GM19099 (cell line): ENCODE data around the gene ARID5B.
A peak's percentile ranks its signal among the peaks of the same experiment; 100 is the strongest.

Experiments
- POLR2A ChIP-seq: IDR thresholded peaks from 3 replicates; pipeline ENCODE4 v1.6.1; 2011; ENCODE audit warnings: low read depth; ENCODE audit not compliant: insufficient read length; ENCODE audit errors: extremely low read depth

The ARID5B gene

DNA sequence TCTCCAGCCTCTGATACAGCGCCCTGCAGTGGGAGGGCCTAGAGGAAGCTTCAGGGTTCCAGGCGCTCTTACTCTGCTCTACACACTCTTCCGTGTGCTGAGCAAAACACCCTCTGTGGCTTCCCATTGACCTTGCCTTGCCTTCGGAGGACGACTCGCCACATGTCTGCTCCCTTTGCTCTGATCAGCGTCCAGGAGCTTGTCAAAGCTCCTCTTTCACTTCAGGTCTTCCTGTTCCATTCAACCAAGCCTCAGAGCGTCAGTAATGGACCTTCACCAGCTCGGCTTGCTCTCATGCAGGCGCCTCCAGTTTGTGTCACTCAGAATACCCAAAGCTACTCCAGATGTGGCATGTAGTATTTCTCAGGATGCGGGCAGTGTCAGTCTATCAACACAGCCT lies 173.9 kb downstream of the ARID5B start:
- TF ChIP-seq POLR2A, result no peak

DNA sequence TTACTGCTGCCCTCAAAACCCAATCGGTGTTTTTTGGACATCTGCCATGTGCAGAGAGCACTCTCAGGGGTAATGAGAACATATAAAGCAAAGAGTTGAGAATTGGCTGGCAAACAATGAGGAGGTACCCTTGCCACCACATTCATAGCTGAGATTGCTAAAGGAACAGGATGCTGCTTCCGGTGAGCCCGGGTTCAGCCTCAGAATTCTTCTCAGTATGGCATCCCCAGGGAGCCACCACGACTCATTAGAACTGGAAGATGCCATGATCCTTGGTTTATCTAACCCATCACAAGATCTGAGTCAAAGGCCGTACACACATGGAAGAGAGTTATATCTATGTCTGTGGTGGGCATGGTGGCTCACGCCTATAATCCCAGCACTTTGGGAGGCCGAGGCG lies 174.4 kb downstream of the ARID5B start:
- TF ChIP-seq POLR2A, result no peak

DNA sequence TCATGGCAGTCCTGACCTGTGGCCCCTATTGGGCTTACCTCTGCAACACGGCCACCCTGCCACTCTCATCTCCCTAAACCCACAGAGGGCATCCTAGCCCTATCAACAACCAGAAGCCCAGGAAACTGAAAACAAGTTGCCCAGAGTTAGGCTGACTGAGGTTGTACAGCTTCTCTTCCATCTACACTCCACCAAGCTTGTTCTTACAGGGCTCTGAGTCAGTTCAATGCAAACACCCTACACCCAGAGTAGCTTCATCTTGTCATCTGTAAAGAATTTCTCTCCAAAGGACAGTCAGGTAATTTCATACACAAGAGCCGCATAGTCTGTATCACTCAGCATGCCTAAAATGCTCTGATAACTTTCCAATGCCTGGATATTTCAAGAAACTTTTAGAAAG lies 175.4 kb downstream of the ARID5B start:
- TF ChIP-seq POLR2A, result no peak

DNA sequence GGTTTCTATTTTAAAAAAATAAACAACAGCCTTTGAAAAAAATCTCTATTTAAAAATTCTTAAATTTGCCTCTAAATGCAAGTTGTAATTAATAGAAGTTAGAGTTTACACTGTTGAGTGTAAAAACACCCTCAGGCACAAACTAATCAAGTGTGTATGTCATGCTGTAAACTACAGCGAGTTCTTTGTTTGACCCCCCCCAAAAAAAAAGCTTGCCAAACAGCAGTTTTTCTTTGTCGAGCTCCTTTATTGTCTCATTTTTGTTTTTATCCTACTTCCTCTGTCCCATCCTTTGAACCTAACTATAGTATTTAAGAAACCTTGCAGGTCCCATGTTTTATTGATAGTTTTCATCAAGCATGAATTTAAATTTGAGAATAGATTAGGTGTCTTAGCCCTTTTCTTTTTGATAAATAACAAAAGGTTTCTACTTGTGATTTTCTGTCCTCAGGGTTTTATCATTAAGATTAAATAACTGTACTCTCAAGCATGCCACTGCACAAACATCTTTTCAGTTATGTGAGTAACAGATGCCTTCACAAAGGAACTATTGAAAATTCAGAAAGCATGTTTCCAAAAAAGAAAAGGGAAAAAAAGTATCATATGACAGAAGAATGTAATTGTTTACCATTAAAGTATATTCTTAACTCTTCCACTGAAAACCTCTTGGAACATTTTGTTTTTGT lies 176.0 kb downstream of the ARID5B start:
- TF ChIP-seq POLR2A, result no peak

DNA sequence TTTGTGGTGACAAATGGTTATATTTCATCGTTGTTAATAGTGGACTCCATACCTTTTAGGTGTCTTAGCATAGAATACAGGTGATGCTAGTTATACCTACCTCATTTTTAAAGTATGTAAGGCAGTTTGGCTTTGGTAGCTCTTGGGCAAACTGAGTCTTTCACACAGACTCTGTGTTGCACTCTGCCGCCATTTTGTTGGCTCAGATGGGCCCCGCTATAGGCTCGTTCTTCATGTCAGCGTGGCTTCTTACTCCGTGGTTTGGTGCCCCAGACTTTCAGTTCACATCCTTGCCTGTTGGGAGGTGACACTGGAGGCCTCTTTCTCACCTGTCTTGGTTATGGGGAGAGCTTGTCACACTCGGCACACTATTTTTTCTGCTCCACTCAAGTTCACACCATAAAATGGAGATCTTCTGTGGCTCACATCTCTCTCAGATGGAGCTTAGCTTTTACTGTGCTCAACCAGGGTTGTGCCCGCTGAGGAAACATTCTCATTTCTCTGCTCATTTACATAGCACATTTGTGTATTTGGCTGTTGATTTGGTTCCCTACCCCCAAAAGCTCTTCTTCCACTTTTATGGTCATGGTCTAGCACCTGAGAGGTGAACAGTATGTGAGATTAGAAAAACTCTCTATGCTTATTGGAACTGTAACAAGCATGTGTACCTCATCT lies 178.5 kb downstream of the ARID5B start:
- TF ChIP-seq POLR2A, result peak; percentile 37

DNA sequence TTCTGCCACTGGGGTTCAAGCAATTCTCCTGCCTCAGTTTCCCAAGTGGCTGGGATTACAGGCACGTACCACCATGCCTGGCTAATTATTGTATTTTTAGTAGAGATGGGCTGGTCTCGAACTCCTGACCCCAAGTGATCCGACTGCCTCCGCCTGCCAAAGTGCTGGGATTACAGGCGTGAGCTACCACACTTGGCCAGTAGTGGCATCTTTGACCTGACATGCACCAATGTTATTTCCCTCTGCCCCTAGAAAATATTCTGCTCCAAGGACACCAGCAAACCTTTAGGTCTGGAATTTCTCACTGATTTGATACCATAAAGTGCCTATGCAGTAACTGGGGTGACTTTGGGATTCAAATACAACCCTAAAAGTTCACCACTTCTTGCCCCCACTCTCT lies 179.4 kb downstream of the ARID5B start:
- TF ChIP-seq POLR2A, result no peak

DNA sequence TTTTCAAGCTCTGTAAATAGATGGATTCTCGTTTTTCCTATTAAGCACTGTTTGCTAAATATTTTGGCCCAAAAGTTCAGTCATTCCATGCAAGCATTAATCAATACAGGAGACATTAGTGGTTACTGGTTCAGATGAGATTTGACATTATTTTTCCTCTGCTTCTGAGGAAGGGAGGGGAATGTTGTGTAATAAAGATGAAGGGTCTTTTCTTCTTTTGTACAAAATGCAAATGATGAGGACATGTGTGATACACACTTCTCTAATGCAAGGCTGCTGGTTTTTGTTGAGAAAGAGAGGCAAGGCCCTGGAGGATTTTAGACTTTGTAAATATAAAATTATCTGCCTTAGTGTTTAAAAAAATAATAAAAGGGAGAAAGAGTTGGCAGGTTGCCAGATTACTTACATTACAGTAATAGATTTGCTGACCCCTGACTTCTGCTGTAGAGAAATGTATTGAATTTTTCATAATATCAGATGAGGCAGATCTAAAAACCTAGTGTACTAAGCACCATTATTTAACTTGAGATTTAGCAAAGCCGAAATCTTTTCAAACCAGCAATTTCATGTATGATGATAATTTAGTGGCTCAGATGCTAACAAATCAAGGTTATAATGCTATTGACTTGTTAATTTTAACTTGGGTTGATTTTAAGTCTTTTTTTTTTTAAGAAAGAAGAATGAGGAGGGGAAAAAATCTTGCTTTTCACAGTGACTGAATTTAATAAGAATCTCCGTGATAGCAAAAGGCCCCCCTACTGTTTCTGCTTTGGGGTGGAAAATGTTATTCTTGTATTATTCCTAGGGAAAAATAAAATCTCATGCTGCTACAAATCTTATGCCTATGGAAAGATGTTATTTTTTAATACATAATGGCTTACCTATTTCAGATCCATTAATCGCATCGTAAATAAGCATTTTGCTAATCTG lies 180.1 kb downstream of the ARID5B start:
- TF ChIP-seq POLR2A, result no peak

DNA sequence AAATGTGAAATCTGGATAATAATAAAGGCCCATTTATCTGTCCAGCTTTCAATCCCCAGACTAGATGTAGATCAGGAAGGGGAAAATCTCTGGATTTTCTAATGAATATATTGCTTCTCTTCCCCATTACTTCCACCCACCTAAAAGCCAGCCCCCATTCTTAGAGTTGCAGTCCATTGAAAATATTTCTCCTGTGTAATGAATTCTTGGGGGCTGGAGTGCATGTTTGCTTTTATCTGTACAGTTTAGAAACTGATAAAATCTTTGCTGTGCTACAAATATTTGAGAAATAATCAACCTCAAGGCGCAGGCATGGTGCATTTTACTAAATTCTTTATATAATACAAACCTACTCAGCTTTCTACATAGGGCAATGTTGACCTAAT lies 180.8 kb downstream of the ARID5B start:
- no peak for TF ChIP-seq POLR2A

DNA sequence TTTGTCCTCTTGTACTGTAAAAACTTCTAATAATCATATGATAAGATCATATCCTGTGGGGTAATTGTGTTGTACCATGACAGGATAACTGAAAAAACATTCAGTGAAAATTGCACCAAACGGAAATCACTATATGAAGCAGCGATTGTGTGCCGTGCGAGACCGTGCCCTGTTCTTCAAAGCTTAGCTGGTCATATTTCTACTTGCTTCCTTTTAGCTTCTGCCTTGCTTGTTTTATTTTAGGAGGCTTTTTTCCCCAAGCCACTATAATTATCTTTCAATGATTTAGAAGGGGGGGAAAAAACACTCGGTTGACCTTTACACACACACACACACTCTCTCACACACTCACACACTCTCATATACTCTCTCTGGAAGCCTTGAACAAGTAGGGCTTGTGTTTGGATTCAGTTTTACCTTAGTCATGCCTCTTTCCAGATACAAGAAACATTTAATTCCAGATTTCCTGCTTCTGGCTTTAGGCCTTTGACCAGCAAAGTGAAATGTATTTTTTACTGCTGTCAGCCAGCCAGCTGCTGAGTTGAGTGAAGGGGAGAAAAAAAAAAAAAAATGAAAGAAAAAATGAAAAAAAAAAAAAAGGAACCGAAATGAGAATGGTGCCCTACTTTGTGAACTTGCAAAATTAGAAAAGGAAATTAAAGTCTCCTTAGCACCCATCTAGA lies 181.4 kb downstream of the ARID5B start:
- no peak for TF ChIP-seq POLR2A

DNA sequence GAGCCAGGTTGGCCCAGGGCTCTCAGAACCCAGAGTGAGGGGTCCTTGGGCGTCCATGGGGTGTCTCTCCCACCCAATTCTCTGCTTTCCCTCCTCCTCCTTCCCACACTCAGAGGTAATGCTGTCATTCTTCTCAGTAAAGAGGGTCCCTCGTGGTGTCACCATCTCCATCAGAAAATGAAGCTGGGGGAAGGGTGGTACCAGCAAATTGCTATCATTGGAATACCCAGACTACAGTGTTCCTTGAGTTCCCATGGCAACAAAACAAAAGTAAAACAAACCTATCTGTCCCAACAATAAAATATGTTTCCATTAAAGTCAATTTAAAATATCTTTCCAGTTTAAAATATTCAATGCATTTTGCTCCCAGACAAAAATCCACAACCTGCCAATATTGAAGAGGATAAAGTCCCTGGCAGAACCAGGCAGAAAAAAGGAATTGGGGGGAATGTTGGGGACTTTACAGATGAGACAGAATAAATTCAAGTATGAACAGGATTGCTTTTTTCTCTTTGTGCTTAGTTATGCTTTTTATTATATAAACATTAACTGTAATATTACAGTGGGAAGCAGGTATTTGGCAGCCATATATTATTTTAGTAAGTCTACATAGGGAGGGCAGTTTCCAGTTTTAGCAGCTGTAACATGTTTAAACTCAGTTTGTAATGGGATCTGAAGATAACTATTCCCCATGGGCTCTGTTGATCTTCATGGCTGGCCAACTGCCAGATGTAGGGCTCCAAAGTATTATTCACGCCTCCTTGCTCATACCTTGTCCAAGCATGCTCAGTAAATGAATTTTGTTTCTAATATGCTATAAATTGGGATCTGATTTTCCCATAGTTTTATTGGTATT lies 182.1 kb downstream of the ARID5B start:
- no peak for TF ChIP-seq POLR2A

DNA sequence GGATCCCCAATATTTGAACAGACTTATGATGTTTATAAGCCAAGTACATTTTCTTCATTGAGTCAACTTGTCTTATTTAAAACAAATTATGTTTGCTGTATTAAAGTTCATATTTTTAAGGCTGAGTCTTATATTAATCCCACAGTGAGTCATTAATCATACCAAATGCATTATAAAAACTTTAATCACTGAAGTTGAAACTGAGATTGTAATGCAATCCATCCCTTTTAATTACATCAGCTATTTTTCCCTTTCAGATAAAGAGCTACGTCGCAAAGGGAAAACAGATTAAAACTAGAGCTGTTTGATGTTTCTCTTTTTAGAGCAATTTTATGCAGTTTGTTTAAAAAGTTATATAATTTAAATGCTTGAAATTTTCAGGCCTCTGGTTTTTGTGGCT lies 183.0 kb downstream of the ARID5B start:
- no peak for TF ChIP-seq POLR2A

DNA sequence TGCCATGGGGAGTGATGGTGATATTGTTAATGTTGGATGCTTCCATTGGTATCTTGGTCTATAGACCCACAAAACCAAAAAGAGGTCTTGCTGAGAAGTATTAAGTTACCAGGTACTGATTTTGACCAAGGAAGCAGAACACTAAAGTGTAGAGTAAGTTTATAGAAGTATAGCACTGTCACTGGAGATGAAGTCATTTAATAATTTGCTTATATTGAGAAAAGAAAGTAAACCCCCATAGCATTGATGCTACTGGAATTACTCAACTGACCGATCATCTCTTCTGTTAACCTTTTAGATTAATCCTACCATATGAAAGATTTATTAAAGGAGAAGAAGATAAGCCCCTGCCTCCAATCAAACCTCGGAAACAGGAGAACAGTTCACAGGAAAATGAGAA lies 183.9 kb downstream of the ARID5B start:
- TF ChIP-seq POLR2A, result no peak

DNA sequence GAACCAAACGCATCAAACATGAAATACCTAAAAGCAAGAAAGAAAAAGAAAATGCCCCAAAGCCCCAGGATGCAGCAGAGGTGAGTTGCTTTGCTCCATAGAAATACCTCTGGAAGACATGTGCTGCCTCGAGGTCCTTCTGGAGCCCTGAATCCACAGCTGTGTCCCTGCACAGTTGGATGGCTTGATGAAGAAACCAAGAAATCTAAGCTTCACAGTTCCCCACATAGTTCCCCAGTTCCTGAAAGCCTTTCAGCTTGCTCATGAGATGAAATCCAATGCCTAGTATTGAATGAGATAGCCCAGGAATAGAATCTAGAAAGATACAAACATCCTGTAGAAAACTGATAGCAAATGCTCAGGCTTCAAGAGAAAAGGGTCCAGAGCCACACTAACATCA lies 184.3 kb downstream of the ARID5B start:
- no peak for TF ChIP-seq POLR2A

DNA sequence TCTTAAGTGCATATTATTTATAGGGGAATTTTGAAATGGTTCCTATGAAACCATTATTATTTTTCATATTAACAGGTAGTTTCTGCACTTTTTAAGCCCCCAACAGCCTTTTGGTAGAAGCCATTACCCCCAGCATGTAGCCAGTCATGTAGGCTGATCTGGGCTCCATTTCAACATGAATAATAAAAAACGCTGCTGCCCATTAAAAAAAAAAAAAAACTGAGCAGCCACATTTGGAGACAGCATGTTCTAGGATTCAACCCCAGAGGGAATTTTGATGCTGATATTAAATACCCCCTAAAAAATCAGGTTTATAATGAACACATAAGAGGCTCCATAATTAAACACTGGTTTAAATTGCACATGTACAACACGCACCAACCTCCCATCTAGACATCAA lies 185.8 kb downstream of the ARID5B start:
- TF ChIP-seq POLR2A, result no peak
